Endothelial cell of umbilical vein (primary cell): ENCODE measurements around the gene PLEKHA5.

Source experiments
- CTCF ChIP-seq, 2 donors: IDR thresholded peaks; 1 replicate in 1 of 2; 2 replicates in 1 of 2; pipeline ENCODE4 v1.5.1; 2011; ENCODE audit warnings: low read length in 2 of 2, mild to moderate bottlenecking in 2 of 2, moderate library complexity in 2 of 2, control low read depth in 1 of 2, inconsistent platforms in 1 of 2, low read depth in 1 of 2; ENCODE audit not compliant: insufficient read depth in 1 of 2; ENCODE audit errors: extremely low read depth in 1 of 2
- EZH2 ChIP-seq: IDR thresholded peaks from 2 replicates; pipeline ENCODE4 v1.6.1; 2012; ENCODE audit warnings: borderline replicate concordance, low read depth, mild to moderate bottlenecking, moderate library complexity, low read length, inconsistent platforms; ENCODE audit not compliant: severe bottlenecking
- GATA2 ChIP-seq: IDR thresholded peaks from 2 replicates; pipeline ENCODE4 v1.7.0; 2011; ENCODE audit warnings: low read depth, mild to moderate bottlenecking, moderate library complexity, mixed read lengths, low read length; ENCODE audit not compliant: insufficient read length, insufficient read depth
- MYC ChIP-seq: IDR thresholded peaks from one replicate; pipeline ENCODE4 v1.6.1; 2011; ENCODE audit warnings: mild to moderate bottlenecking, low read depth, low read length
- POLR2A ChIP-seq: IDR thresholded peaks from 2 replicates; pipeline ENCODE4 v1.6.1; 2012; ENCODE audit warnings: low read depth, mild to moderate bottlenecking, control low read depth, low read length

DNA sequence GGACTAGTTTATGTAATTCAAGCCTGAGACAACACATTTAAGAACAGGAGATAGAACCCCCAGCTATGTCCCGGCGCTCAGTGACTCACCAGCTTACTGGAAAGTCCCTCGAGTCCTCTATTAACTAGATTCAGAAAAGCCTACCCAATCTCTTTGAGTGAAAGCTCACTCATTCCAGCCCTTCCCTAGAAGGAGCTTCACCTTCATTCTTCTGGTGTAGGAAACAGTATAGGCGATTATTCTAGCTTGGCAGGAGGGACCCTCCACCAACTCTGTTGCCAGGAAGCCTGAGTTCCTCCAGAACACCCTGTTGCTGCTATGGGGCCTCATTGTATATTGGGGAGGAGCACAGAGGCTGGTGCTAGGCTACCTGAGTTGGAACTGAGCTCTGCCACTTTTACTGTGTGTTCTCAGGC is 252.6 kb downstream of the PLEKHA5 start:
- TF ChIP-seq POLR2A (no peak), MYC (no peak), EZH2 (no peak), CTCF (IDR thresholded peaks at IDR 0.05; ENCODE audit: extremely low read depth in 1 of 2, insufficient read depth in 1 of 2, low read depth in 1 of 2, low read length in 2 of 2) (no peak), GATA2 (no peak)
